Memory B cell (primary cell): ENCODE results near the gene TUBB3.
A peak's percentile ranks its signal among the peaks of the same experiment; 100 is the strongest.
"Not testable (repeated sequence)": the region's sequence is repeated elsewhere in the genome, so short reads cannot be mapped to it uniquely, and the experiment has no call there.

Experiments used
- ATAC-seq: fragments of 150-1000 bp; cut with Tn5 transposase; 2 replicates; pipeline ENCODE4 v1.10.0; 2021; ENCODE audit warnings: low read depth, mild to moderate bottlenecking, moderate library complexity
- DNase-seq, 2 donors: peaks; one replicate each; pipeline ENCODE4 v3.0.0; 2022; ENCODE audit warnings: low spot score in 2 of 2
- H3K27ac Mint-ChIP-seq: one replicate; pipeline ENCODE4 v1.8.0; 2022; ENCODE audit warnings: mild to moderate bottlenecking, moderate library complexity, mixed read lengths
- H3K27me3 Mint-ChIP-seq: one replicate; pipeline ENCODE4 v1.8.0; 2022; ENCODE audit warnings: mixed read lengths
- H3K36me3 Mint-ChIP-seq: one replicate; pipeline ENCODE4 v1.8.0; 2022; ENCODE audit warnings: mild to moderate bottlenecking, mixed read lengths
- H3K4me1 Mint-ChIP-seq: one replicate; pipeline ENCODE4 v1.8.0; 2022; ENCODE audit warnings: mixed read lengths
- H3K4me3 Mint-ChIP-seq: one replicate; pipeline ENCODE4 v1.8.0; 2022; ENCODE audit warnings: mild to moderate bottlenecking, moderate library complexity, mixed read lengths
- H3K9me3 Mint-ChIP-seq: one replicate; pipeline ENCODE4 v1.8.0; 2022; ENCODE audit warnings: mixed read lengths

Gene TUBB3

GRCh38 chr16:89922884-89923639 is at the start of gene TUBB3:
Gene TUBB3 (plus strand): TSS chr16:89923342. CDS start chr16:89923402, 60 bp downstream.
- Mint-ChIP-seq H3K9me3 (no peaks in the 10 kb centered on the region), H3K36me3 (no peaks in the 10 kb centered on the region), H3K27ac (no peak within 1 kb of the TSS), H3K27me3 (peaks cover 13% of the 10 kb centered on the region), H3K4me1 (peaks cover 11% of the 10 kb centered on the region), H3K4me3 (peak within 1 kb of the TSS; percentile 41)
- peak; percentile 31 for ATAC-seq
- no peak for DNase-seq

- DNase-seq: peak; percentile 99
- Mint-ChIP-seq H3K4me1 (peaks cover 8% of the 10 kb centered on the region), H3K36me3 (peaks cover 8% of the 10 kb centered on the region), H3K9me3 (peaks cover 2% of the 10 kb centered on the region), H3K4me3 (peak overlapping the region; percentile 97), H3K27ac (peak overlapping the region; percentile 99), H3K27me3 (no peaks in the 10 kb centered on the region)
- peak; percentile 77 for ATAC-seq
These were observed 49.0 kb upstream of the TUBB3 start for GRCh38 chr16:89873972-89874689.

GRCh38 chr16:89879123-89879522 is 44.0 kb upstream of the TUBB3 start:
- not testable (repeated sequence) for H3K27ac Mint-ChIP-seq, DNase-seq, H3K9me3 Mint-ChIP-seq, ATAC-seq, H3K4me3 Mint-ChIP-seq, H3K27me3 Mint-ChIP-seq
- Mint-ChIP-seq H3K4me1 (peaks cover 14% of the 10 kb centered on the region), H3K36me3 (peaks cover 22% of the 10 kb centered on the region)

- H3K36me3 Mint-ChIP-seq: peaks cover 29% of the 10 kb centered on the region
- peaks cover 10% of the 10 kb centered on the region for H3K4me1 Mint-ChIP-seq
- no peak overlapping the region for H3K27ac Mint-ChIP-seq
- no peak overlapping the region for H3K4me3 Mint-ChIP-seq
- no peaks in the 10 kb centered on the region for H3K9me3 Mint-ChIP-seq
- ATAC-seq (no peak), DNase-seq (no peak)
- H3K27me3 Mint-ChIP-seq: no peaks in the 10 kb centered on the region
These were observed 42.4 kb upstream of the TUBB3 start for GRCh38 chr16:89880477-89881367.

- H3K9me3 Mint-ChIP-seq: no peaks in the 10 kb centered on the region
- no peaks in the 10 kb centered on the region for H3K27me3 Mint-ChIP-seq
- DNase-seq (no peak), ATAC-seq (no peak)
- H3K27ac Mint-ChIP-seq: no peak overlapping the region
- H3K4me3 Mint-ChIP-seq: no peak overlapping the region
- H3K4me1 Mint-ChIP-seq: peaks cover 10% of the 10 kb centered on the region
- H3K36me3 Mint-ChIP-seq: peaks cover 29% of the 10 kb centered on the region
These were observed 41.8 kb upstream of the TUBB3 start for GRCh38 chr16:89881368-89881730.

- DNase-seq (no peak), ATAC-seq (no peak)
- Mint-ChIP-seq H3K9me3 (no peaks in the 10 kb centered on the region), H3K27me3 (no peaks in the 10 kb centered on the region), H3K4me3 (no peak overlapping the region), H3K36me3 (peaks cover 31% of the 10 kb centered on the region), H3K4me1 (peaks cover 8% of the 10 kb centered on the region), H3K27ac (peak overlapping the region; percentile 47)
These were observed 39.6 kb upstream of the TUBB3 start for GRCh38 chr16:89883346-89884040.

- peaks cover 30% of the 10 kb centered on the region for H3K36me3 Mint-ChIP-seq
- no peaks in the 10 kb centered on the region for H3K9me3 Mint-ChIP-seq
- H3K27me3 Mint-ChIP-seq: no peaks in the 10 kb centered on the region
- no peak overlapping the region for H3K4me3 Mint-ChIP-seq
- peaks cover 8% of the 10 kb centered on the region for H3K4me1 Mint-ChIP-seq
- ATAC-seq (no peak), DNase-seq (no peak)
- peak overlapping the region; percentile 47 for H3K27ac Mint-ChIP-seq
These were observed 39.1 kb upstream of the TUBB3 start for GRCh38 chr16:89884041-89884421.

GRCh38 chr16:89887243-89887642 is 35.9 kb upstream of the TUBB3 start:
- peaks cover 35% of the 10 kb centered on the region for H3K36me3 Mint-ChIP-seq
- peaks cover 6% of the 10 kb centered on the region for H3K4me1 Mint-ChIP-seq
- no peak overlapping the region for H3K27ac Mint-ChIP-seq
- ATAC-seq: no peak
- H3K4me3 Mint-ChIP-seq: no peak overlapping the region
- DNase-seq: no peak
- no peaks in the 10 kb centered on the region for H3K9me3 Mint-ChIP-seq
- H3K27me3 Mint-ChIP-seq: no peaks in the 10 kb centered on the region

- Mint-ChIP-seq H3K4me1 (no peaks in the 10 kb centered on the region), H3K9me3 (no peaks in the 10 kb centered on the region), H3K36me3 (peaks cover 19% of the 10 kb centered on the region), H3K27ac (no peak overlapping the region), H3K4me3 (no peak overlapping the region), H3K27me3 (no peaks in the 10 kb centered on the region)
- DNase-seq: no peak
- ATAC-seq: no peak
These were observed 32.9 kb upstream of the TUBB3 start for GRCh38 chr16:89890200-89890599.

- Mint-ChIP-seq H3K36me3 (peaks cover 16% of the 10 kb centered on the region), H3K4me3 (no peak overlapping the region), H3K27ac (no peak overlapping the region), H3K27me3 (no peaks in the 10 kb centered on the region), H3K9me3 (no peaks in the 10 kb centered on the region), H3K4me1 (no peaks in the 10 kb centered on the region)
- ATAC-seq (no peak), DNase-seq (no peak)
These were observed 32.1 kb upstream of the TUBB3 start for GRCh38 chr16:89890886-89891657.

GRCh38 chr16:89892055-89892630 is 31.0 kb upstream of the TUBB3 start:
- no peaks in the 10 kb centered on the region for H3K4me1 Mint-ChIP-seq
- no peak overlapping the region for H3K4me3 Mint-ChIP-seq
- no peak overlapping the region for H3K27ac Mint-ChIP-seq
- H3K9me3 Mint-ChIP-seq: no peaks in the 10 kb centered on the region
- no peak for DNase-seq
- no peaks in the 10 kb centered on the region for H3K27me3 Mint-ChIP-seq
- peaks cover 13% of the 10 kb centered on the region for H3K36me3 Mint-ChIP-seq
- ATAC-seq: no peak

- Mint-ChIP-seq H3K4me3 (no peak overlapping the region), H3K36me3 (peaks cover 11% of the 10 kb centered on the region), H3K27ac (no peak overlapping the region), H3K4me1 (no peaks in the 10 kb centered on the region), H3K27me3 (no peaks in the 10 kb centered on the region), H3K9me3 (no peaks in the 10 kb centered on the region)
- ATAC-seq: no peak
- no peak for DNase-seq
These were observed 30.5 kb upstream of the TUBB3 start for GRCh38 chr16:89892635-89893034.
